Mammary epithelial cell (primary cell): ENCODE results near the gene TAOK2.

ENCODE experiments used
- CTCF ChIP-seq, 2 donors: IDR thresholded peaks in 1 of 2; conservative IDR thresholded peaks in 1 of 2; 2 replicates each; pipeline ENCODE4 v1.5.1; 2011 to 2012; ENCODE audit warnings: inconsistent platforms in 2 of 2, low read length in 2 of 2, mild to moderate bottlenecking in 2 of 2, control low read depth in 1 of 2, low read depth in 1 of 2; ENCODE audit not compliant: insufficient read depth in 1 of 2; ENCODE audit errors: extremely low read depth in 1 of 2
- EZH2 ChIP-seq: IDR thresholded peaks from 2 replicates; pipeline ENCODE4 v1.6.1; 2012; ENCODE audit warnings: low read length, inconsistent platforms, borderline replicate concordance

GRCh38 chr16:30009990-30010843 is 36.5 kb downstream of the TAOK2 start:
- TF ChIP-seq EZH2 (peak; percentile 39), CTCF (conservative IDR thresholded peaks at IDR 0.05 in 1 of 2, IDR thresholded peaks at IDR 0.05 in 1 of 2; ENCODE audit: extremely low read depth in 1 of 2, insufficient read depth in 1 of 2, low read depth in 1 of 2, low read length in 2 of 2) (no peak)
